GM12891 (cell line): ENCODE measurements around the gene IL1RAPL1.

Source experiments
- POLR2A ChIP-seq: IDR thresholded peaks from 2 replicates; pipeline ENCODE4 v1.6.1; 2011; ENCODE audit warnings: low read depth, low read length, control low read depth
- POLR2AphosphoS5 ChIP-seq: IDR thresholded peaks from 2 replicates; pipeline ENCODE4 v1.6.1; 2011; ENCODE audit warnings: low read depth, low read length, control low read depth
- POU2F2 ChIP-seq: IDR thresholded peaks from 2 replicates; pipeline ENCODE4 v1.6.1; 2011; ENCODE audit warnings: low read depth, mild to moderate bottlenecking, control low read depth, low read length, moderate library complexity
- TAF1 ChIP-seq: IDR thresholded peaks from 2 replicates; pipeline ENCODE4 v1.6.1; 2011; ENCODE audit warnings: low read depth, low read length, control low read depth

DNA sequence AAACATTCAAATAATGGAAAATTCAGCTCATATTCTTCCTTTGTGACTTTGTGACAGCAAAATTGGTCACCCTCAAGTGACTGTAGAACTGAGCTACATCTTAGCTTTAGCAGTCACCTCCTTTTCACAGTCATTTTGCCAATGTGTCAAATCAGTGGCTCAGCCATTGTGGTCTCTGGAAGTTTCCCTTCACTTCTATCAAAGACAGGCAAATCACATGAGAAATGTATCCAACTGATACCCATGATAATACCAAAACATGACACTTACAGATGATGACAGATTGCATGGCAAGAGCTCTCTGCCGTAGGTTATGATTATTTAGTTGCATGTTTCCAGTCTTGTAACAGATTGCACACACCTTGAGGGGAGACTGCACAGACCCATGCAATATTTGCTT lies 1078.3 kb downstream of the IL1RAPL1 start:
- TF ChIP-seq POU2F2 (no peak), POLR2A (no peak), POLR2AphosphoS5 (no peak), TAF1 (no peak)
